Smooth muscle cell (in vitro differentiated cells): ENCODE measurements around the gene IGDCC3. TPM values are rescaled to one million over a fixed set of nuclear protein-coding genes. Genes with fewer than 3 reads are reported as not detected.

ENCODE experiments used
- DNase-seq: peaks from one replicate; lab custom pipeline; 2025; ENCODE audit not compliant: unreplicated experiment; lab: John Stamatoyannopoulos, UW
- H2AFZ ChIP-seq: fragments of 200-600 bp; sonication (generic); 2 replicates; pipeline ENCODE4 v1.6.0; 2016; ENCODE audit warnings: antibody characterized with exemption, low read depth, mild to moderate bottlenecking
- H3F3A ChIP-seq: fragments of 200-600 bp; sonication (generic); 2 replicates; pipeline ENCODE4 v1.6.0; 2017; ENCODE audit warnings: antibody characterized with exemption, low read depth
- H3K27ac ChIP-seq: fragments of 200-600 bp; sonication (generic); 2 replicates; pipeline ENCODE4 v1.5.1; 2016; ENCODE audit warnings: low read depth, mild to moderate bottlenecking
- H3K27me3 ChIP-seq: fragments of 200-600 bp; sonication (generic); 2 replicates; pipeline ENCODE4 v1.6.1; 2016; ENCODE audit warnings: low read depth, mild to moderate bottlenecking
- H3K36me3 ChIP-seq: fragments of 200-600 bp; sonication (generic); 2 replicates; pipeline ENCODE4 v1.5.1; 2016; ENCODE audit warnings: low read depth
- H3K4me1 ChIP-seq: fragments of 200-600 bp; sonication (generic); 2 replicates; pipeline ENCODE4 v1.5.1; 2016; ENCODE audit warnings: low read depth
- H3K4me2 ChIP-seq: fragments of 200-600 bp; sonication (generic); 2 replicates; pipeline ENCODE4 v1.6.0; 2016; ENCODE audit warnings: mild to moderate bottlenecking
- H3K4me3 ChIP-seq: fragments of 200-600 bp; sonication (generic); 2 replicates; pipeline ENCODE4 v1.5.1; 2016; ENCODE audit warnings: mild to moderate bottlenecking
- H3K79me2 ChIP-seq: fragments of 200-600 bp; sonication (generic); 2 replicates; pipeline ENCODE4 v1.6.0; 2016; ENCODE audit warnings: low read depth, mild to moderate bottlenecking
- H3K9ac ChIP-seq: fragments of 200-600 bp; sonication (generic); 2 replicates; pipeline ENCODE4 v1.6.0; 2016; ENCODE audit warnings: low read depth
- H3K9me3 ChIP-seq: fragments of 200-600 bp; sonication (generic); replicated peaks from 2 replicates; pipeline ENCODE4 v1.5.1; 2016; ENCODE audit warnings: low read depth
- H4K20me1 ChIP-seq: fragments of 200-600 bp; sonication (generic); 2 replicates; pipeline ENCODE4 v1.6.0; 2016; ENCODE audit warnings: low read depth
- WGBS: methylation state at CpG from one replicate; pipeline ENCODE4 v1.1.7; 2016; ENCODE audit warnings: low lambda C conversion rate; 5-methylcytosine and 5-hydroxymethylcytosine counted together
- polyA plus RNA-seq: library from polyadenylated mRNA; unstranded; fragments of >200 nt; fragmentation: Nextera tagmentation; extraction: Ambion mirVana; gene quantifications from 2 replicates; pipeline ENCODE4 v1.2.1, GENCODE V29; 2016
- total RNA-seq: library from RNA; depleted of rRNA; stranded (reverse); fragments of >200 nt; gene quantifications from 2 replicates; pipeline ENCODE4 v1.2.3, GENCODE V29; 2014
- TF ChIP-seq, protein P1 (sequence below): fragments of 200-600 bp; sonication (generic); IDR thresholded peaks from 2 replicates; pipeline ENCODE4 v1.5.1; 2017; ENCODE audit warnings: borderline replicate concordance, mild to moderate bottlenecking, antibody characterized with exemption; ENCODE audit not compliant: insufficient read depth, poor library complexity, severe bottlenecking

IGDCC3 gene
- total and polyA plus RNA-seq, 2 experiments from 2014 or later = 3.2 to 5.9 TPM

DNA sequence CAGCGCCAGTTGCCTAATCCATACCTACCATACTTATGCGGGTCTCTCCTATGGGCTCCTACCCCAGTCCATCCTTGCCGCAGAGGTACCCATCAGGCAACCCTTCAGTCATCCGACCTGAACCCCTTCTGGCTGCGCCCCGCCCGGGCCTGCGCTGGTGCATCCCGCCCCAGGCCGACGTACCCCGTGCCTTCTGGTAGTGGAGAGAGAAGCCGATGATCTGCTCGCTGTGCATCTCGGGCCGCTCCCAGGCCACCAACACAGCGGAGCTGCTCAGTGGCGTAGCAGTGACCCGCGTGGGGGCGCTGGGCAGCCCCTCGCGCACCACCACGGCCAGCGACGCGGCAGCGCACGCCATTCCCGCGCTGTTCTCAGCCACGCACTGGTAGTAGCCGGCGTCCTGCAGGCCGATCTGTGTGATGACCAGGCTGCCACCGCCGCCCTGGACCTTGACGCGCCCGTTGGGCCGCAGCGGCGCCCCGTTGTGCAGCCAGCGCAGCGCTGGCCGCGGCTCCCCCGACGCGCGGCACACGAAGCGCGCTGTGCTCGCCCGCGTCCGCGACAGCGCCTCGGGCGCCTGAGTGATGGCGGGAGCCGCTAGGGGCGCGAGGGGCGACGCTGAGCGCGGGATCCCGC is 17.9 kb upstream of the IGDCC3 start:
- no peak overlapping the region for H3K27ac ChIP-seq
- H3K79me2 ChIP-seq = no peaks in the 10 kb centered on the region
- peaks cover 20% of the 10 kb centered on the region for H3K27me3 ChIP-seq
- peaks cover 4% of the 10 kb centered on the region for H3F3A ChIP-seq
- H3K4me2 ChIP-seq = no peak overlapping the region
- no peaks in the 10 kb centered on the region for H3K4me1 ChIP-seq
- no peak overlapping the region for H3K4me3 ChIP-seq
- H3K9me3 ChIP-seq = no peaks in the 10 kb centered on the region
- 44% methylated on average over 54 of the region's 72 CpGs for WGBS
- H3K36me3 ChIP-seq = no peaks in the 10 kb centered on the region
- no peaks in the 10 kb centered on the region for H4K20me1 ChIP-seq
- DNase-seq = no peak
- no peak overlapping the region for H3K9ac ChIP-seq
- H2AFZ ChIP-seq = no peak overlapping the region
- TF ChIP-seq, protein P1, sequence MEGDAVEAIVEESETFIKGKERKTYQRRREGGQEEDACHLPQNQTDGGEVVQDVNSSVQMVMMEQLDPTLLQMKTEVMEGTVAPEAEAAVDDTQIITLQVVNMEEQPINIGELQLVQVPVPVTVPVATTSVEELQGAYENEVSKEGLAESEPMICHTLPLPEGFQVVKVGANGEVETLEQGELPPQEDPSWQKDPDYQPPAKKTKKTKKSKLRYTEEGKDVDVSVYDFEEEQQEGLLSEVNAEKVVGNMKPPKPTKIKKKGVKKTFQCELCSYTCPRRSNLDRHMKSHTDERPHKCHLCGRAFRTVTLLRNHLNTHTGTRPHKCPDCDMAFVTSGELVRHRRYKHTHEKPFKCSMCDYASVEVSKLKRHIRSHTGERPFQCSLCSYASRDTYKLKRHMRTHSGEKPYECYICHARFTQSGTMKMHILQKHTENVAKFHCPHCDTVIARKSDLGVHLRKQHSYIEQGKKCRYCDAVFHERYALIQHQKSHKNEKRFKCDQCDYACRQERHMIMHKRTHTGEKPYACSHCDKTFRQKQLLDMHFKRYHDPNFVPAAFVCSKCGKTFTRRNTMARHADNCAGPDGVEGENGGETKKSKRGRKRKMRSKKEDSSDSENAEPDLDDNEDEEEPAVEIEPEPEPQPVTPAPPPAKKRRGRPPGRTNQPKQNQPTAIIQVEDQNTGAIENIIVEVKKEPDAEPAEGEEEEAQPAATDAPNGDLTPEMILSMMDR = no peak

DNA sequence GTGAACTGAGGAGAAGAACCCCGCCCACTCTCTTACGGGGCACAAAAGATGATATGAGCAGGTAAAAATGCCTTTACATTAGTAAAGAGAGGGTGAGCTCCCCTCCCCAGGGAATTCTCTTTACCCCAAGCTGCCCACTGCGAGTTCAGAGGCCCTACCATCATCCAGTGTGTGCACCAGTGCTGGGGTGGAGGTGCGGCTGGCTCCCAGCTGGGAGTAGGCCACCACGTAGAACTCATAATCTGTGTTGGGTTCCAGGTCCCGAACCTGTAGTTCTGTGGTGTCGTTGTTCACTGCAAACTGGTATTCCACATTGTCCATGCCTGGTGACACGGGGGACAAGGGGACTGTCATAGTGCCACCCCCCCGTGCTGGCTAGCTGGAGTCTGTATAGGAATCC is 17.1 kb upstream of the IGDCC3 start:
- Histone ChIP-seq H3K4me3 (no peak overlapping the region), H2AFZ (no peak overlapping the region), H3K79me2 (no peaks in the 10 kb centered on the region), H3K9ac (no peak overlapping the region), H3F3A (peaks cover 11% of the 10 kb centered on the region), H3K27me3 (peaks cover 20% of the 10 kb centered on the region), H3K4me2 (no peak overlapping the region), H3K9me3 (no peaks in the 10 kb centered on the region), H3K4me1 (no peaks in the 10 kb centered on the region), H3K36me3 (no peaks in the 10 kb centered on the region), H4K20me1 (no peaks in the 10 kb centered on the region), H3K27ac (no peak overlapping the region)
- DNase-seq = no peak
- 93% methylated on average over 9 of the region's 9 CpGs for WGBS
- TF ChIP-seq, protein P1 = no peak

DNA sequence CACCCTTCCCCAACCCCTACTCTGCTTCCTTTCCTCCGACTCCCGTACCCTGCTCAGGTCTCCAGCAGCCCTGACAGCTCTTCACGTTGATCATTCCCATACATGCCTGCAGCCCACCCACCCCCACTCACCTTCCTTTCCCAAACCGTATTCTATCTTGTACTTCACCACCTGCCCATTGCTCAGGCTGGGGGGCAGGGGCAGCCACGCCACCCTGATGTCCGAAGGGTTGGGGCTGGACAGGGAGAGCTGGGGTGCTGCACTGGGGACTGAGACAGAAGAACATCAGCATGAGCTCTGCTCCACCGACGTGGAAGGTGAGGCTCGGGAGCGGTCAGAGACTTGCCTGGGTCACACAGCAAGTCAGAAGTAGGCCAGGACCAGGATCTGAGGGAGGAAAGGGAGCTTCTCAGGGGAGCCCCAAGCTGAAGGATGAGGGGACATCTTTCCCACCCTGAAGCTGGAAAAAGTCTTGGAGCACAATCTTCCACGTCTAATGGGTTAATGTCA is 16.5 kb upstream of the IGDCC3 start:
- no peaks in the 10 kb centered on the region for H4K20me1 ChIP-seq
- H3K79me2 ChIP-seq = no peaks in the 10 kb centered on the region
- H3F3A ChIP-seq = peaks cover 11% of the 10 kb centered on the region
- no peak for DNase-seq
- H3K9me3 ChIP-seq = no peaks in the 10 kb centered on the region
- no peak overlapping the region for H2AFZ ChIP-seq
- H3K36me3 ChIP-seq = no peaks in the 10 kb centered on the region
- WGBS = 95% methylated on average over 11 of the region's 11 CpGs
- no peaks in the 10 kb centered on the region for H3K4me1 ChIP-seq
- TF ChIP-seq, protein P1 = no peak
- H3K27me3 ChIP-seq = peaks cover 20% of the 10 kb centered on the region
- no peak overlapping the region for H3K9ac ChIP-seq
- H3K27ac ChIP-seq = no peak overlapping the region
- no peak overlapping the region for H3K4me3 ChIP-seq
- no peak overlapping the region for H3K4me2 ChIP-seq

DNA sequence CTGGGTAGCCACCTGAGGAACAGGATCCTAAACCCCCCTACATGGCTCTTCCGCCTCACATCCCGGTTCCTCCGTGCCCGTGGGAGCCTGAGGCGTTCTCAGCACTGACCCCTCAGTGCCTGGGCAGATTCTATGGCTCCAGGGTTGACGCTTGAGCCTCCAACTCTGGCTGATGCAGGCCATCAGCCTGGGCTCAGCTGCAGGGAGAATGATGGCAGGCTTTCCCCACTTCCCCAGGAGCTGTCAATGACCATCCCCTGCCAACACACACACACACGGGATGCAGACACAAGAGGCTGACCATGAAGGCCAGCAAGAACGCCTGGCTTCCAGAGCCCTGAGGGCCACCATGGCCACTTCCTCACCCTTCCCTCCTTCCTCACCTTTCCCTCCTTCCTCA is 15.8 kb upstream of the IGDCC3 start:
- H3K27me3 ChIP-seq = peaks cover 20% of the 10 kb centered on the region
- H3K4me1 ChIP-seq = no peaks in the 10 kb centered on the region
- H3K27ac ChIP-seq = no peak overlapping the region
- no peak overlapping the region for H3K4me3 ChIP-seq
- no peak overlapping the region for H2AFZ ChIP-seq
- TF ChIP-seq, protein P1 = no peak
- DNase-seq = no peak
- no peaks in the 10 kb centered on the region for H3K36me3 ChIP-seq
- no peaks in the 10 kb centered on the region for H3K79me2 ChIP-seq
- H3K4me2 ChIP-seq = no peak overlapping the region
- H3K9me3 ChIP-seq = no peaks in the 10 kb centered on the region
- peaks cover 11% of the 10 kb centered on the region for H3F3A ChIP-seq
- H4K20me1 ChIP-seq = no peaks in the 10 kb centered on the region
- no peak overlapping the region for H3K9ac ChIP-seq
- 87% methylated on average over 8 of the region's 8 CpGs for WGBS
